ENCODE results near the gene ITPR1. TPM values are rescaled to one million over a fixed set of nuclear protein-coding genes. Genes with fewer than 3 reads are reported as not detected.

ITPR1 gene
- total and polyA plus RNA-seq, 2 experiments from 2014 or later = 6.8 to 21.0 TPM

GRCh38 chr3:4741404-4742307, 248.5 kb downstream of the ITPR1 start:
- Histone ChIP-seq H3K79me2 (replicated peaks; ENCODE audit: insufficient read depth) (no peaks in the 10 kb centered on the region), H3K36me3 (ENCODE audit: insufficient read depth) (no peaks in the 10 kb centered on the region), H3F3A (replicated peaks; ENCODE audit: low read depth) (no peaks in the 10 kb centered on the region), H3K4me3 (no peak overlapping the region), H3K4me1 (ENCODE audit: insufficient read depth) (no peaks in the 10 kb centered on the region), H4K20me1 (replicated peaks; ENCODE audit: insufficient read depth) (no peaks in the 10 kb centered on the region), H3K27ac (ENCODE audit: low read depth) (no peak overlapping the region), H3K9me2 (ENCODE audit: insufficient read depth) (peaks cover 11% of the 10 kb centered on the region), H2AFZ (no peak overlapping the region), H3K4me2 (no peak overlapping the region), H3K27me3 (ENCODE audit: insufficient read depth) (no peaks in the 10 kb centered on the region)
- ATAC-seq = no peak
- H3K9me3 Mint-ChIP-seq = no peaks in the 10 kb centered on the region
- no peak for DNase-seq (ENCODE audit: low spot score)
- TF ChIP-seq ZNF331 (CRISPR knock-in tag; IDR thresholded peaks at IDR 0.05; ENCODE audit: low read depth) (no peak), ZNF462 (CRISPR knock-in tag; IDR thresholded peaks at IDR 0.05) (no peak), REST (IDR thresholded peaks at IDR 0.05; ENCODE audit: unreplicated experiment) (no peak), POLR2AphosphoS5 (IDR thresholded peaks at IDR 0.05; ENCODE audit: low read depth) (no peak), NANOG (IDR thresholded peaks at IDR 0.05; ENCODE audit: borderline replicate concordance) (no peak), ZNF114 (CRISPR knock-in tag; IDR thresholded peaks at IDR 0.05) (no peak)
- H3K36me3 Mint-ChIP-seq (ENCODE audit: low read depth) = no peaks in the 10 kb centered on the region; the same call in 2 of the 3 replicates
- H3K4me3 Mint-ChIP-seq = no peak overlapping the region
- H3K27ac Mint-ChIP-seq = no peak overlapping the region
- H3K4me1 Mint-ChIP-seq = no peaks in the 10 kb centered on the region
- no peaks in the 10 kb centered on the region for H3K27me3 Mint-ChIP-seq (ENCODE audit: insufficient read depth, low read depth, poor library complexity)

Measured in GM23338 (cell line).